Measurements from ENCODE around the gene ATP9B.

- TF ChIP-seq POLR2A (IDR thresholded peaks at IDR 0.05) (no peak), EP300 (IDR thresholded peaks at IDR 0.05) (no peak), CTCF (IDR thresholded peaks at IDR 0.05) (no peak)
Measured at GRCh38 chr18:79411614-79412526, 342.7 kb downstream of the ATP9B start.

Measured in ovary (tissue), 3 donors.